IPS-NIHi11 (cell line): ENCODE results near the gene ZMYM3.
"Not testable (repeated sequence)": the region's sequence is repeated elsewhere in the genome, so short reads cannot be mapped to it uniquely, and the experiment has no call there.

Experiments used
- DNase-seq: peaks from one replicate; pipeline ENCODE4 v3.0.0; 2012; ENCODE audit warnings: mixed read lengths, low spot score

The ZMYM3 gene

GRCh38 chrX:71254092-71254963 is at the start of gene ZMYM3:
Gene ZMYM3 (minus strand): TSS chrX:71254140. CDS start chrX:71253255, 885 bp downstream.
- peak; percentile 89 for DNase-seq

GRCh38 chrX:71302461-71303213 is 48.7 kb upstream of the ZMYM3 start:
- DNase-seq, result no peak

GRCh38 chrX:71301195-71301924 is 47.4 kb upstream of the ZMYM3 start, which contains the start of gene ITGB1BP2:
Gene ITGB1BP2 (plus strand): TSS chrX:71301750. CDS start chrX:71301807, 57 bp downstream.
- DNase-seq, result no peak

DNA sequence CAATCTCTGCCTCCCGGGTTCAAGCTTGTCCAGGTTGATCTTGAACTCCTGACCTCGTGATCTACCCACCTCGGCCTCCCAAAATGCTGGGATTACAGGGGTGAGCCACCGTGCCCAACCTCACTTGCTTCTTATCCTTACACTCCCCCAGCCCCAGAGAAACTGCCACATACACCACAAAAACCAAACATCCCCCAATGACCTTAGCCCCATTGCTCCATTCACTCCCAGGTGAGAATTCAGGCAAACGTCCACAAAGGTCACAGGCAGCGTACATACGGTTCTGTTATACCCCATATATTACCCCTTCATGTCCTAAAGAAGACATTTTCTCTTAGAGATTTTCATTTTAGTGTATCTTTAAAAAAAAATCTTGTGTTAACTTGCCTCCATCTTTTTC is 46.6 kb upstream of the ZMYM3 start:
- DNase-seq, result not testable (repeated sequence)

DNA sequence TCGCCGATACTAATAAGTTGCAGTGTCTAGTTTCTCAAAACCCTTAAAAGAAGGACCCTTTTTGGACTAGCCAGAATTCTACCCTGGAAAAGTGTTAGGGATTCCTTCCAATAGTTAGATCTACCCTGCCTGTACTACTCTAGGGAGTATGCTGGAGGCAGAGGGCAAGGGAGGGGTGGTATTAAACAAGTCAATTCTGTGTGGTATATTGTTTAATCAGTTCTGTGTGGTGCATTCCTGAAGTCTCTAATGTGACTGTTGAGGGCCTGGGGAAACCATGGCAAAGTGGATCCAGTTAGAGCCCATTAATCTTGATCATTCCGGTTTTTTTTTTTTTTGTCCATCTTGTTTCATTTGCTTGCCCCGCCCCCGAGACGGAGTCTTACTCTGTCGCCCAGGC is 46.1 kb upstream of the ZMYM3 start:
- DNase-seq, result not testable (repeated sequence)

DNA sequence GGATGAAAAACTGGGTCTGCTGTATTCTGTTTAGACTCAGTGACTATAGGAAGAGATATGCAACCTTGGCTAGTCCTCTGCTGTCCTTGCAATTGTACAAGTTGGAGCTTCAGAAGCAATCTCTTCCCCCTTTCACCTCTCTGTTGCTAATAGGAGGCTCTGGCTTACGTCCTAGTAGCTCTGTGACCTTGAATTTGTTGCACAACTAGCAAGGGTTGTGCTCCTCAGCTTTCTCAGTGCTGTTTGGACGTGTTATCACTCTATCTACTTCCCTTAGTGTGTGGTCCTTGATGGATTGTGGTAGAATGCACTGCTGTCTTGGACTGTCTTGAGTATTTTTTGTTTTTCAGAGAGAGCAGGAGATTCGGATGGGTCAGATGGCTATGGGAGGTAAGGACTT is 44.2 kb upstream of the ZMYM3 start:
- DNase-seq, result no peak

GRCh38 chrX:71296806-71297205 is 42.9 kb upstream of the ZMYM3 start:
- no peak for DNase-seq

GRCh38 chrX:71292669-71293365 is 38.9 kb upstream of the ZMYM3 start:
- DNase-seq, result no peak

DNA sequence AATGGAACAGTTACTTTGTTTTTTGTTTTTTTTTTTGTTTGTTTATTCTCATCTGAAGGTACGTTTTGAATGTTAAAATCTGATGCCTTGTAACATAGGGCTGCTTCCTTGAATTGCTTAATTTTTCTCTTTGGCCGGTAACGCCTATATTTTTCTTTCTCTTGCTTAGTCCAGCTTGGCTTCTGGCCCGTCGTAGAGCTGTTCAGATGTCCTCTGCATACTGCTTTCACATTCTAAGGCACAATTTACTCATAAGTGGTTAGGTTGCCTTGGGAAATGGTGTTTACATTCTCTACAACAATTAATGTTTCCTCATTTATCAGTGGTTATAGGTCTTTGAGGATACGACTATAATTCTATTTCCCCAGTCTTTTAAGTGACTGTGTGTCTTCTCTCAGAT is 37.4 kb upstream of the ZMYM3 start:
- no peak for DNase-seq

GRCh38 chrX:71285929-71286328 is 32.0 kb upstream of the ZMYM3 start:
- no peak for DNase-seq

- DNase-seq, result peak; percentile 80
Measured at GRCh38 chrX:71283403-71284143, 29.6 kb upstream of the ZMYM3 start, which contains the start of gene NONO. Gene NONO (plus strand): TSS chrX:71283635. CDS start chrX:71290638, 7,003 bp downstream.

- DNase-seq, result no peak
Measured at GRCh38 chrX:71282514-71283402, 28.8 kb upstream of the ZMYM3 start.

DNA sequence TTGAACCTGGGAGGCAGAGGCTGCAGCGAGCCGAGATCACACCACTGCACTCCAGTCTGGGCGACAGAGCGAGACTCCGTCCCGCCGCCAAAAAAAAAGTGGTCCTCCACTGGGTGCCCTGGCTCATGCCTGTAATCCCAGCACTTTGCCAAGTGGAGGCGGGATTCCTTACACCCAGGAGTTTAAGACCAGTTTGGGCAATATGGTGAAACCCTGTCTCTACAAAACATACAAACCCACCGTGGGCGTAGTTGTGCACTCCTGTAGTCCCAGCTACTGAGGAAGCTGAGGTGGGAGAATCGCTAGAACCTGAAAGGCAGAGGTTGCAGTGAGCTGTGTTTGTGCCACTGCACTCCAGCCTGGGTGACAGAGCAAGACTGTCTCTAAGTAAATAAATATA is 27.4 kb upstream of the ZMYM3 start:
- DNase-seq, result not testable (repeated sequence)

DNA sequence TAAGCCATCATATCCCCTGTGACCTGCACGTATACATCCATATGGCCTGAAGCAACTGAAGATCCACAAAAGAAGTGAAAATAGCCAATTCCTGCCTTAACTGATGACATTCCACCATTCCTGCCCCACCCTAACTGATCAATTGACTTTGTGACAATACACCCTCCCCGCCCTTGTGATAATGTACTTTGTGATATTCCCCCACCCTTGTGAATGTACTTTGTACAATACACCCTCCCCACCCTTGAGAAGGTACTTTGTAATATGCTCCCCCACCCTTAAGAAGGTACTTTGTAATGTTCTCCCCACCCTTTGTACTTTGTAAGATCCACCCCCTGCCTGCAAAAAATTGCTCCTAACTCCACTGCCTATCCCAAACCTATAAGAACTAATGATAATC is 18.4 kb upstream of the ZMYM3 start:
- not testable (repeated sequence) for DNase-seq

GRCh38 chrX:71269801-71270395 is 16.0 kb upstream of the ZMYM3 start:
- no peak for DNase-seq

- DNase-seq, result not testable (repeated sequence)
Measured at GRCh38 chrX:71268624-71269023, 14.7 kb upstream of the ZMYM3 start.

- DNase-seq, result no peak
Measured at GRCh38 chrX:71256856-71257255, 2.9 kb upstream of the ZMYM3 start.

GRCh38 chrX:71256051-71256450 is 2.1 kb upstream of the ZMYM3 start:
- no peak for DNase-seq
